Thoracic aorta (tissue), 2 donors: Measurements from ENCODE around the gene BOK. TPM values are rescaled to one million over a fixed set of nuclear protein-coding genes. Genes with fewer than 3 reads are reported as not detected.

ENCODE experiments used
- ATAC-seq: fragments of 150-250 bp; one replicate; pipeline ENCODE4 v1.8.0; 2017; ENCODE audit warnings: low read depth; ENCODE audit not compliant: insufficient number of reproducible peaks, low FRiP score
- DNase-seq: peaks from one replicate; pipeline ENCODE4 v3.0.0-alpha.2; 2020; ENCODE audit warnings: low spot score
- H3K27ac ChIP-seq, 2 donors: fragments of 200-600 bp; sonication (generic); 1 replicate in 1 of 2; 2 replicates in 1 of 2; pipeline ENCODE4 v1.5.1; 2016; ENCODE audit warnings: mild to moderate bottlenecking in 2 of 2, moderate library complexity in 2 of 2
- H3K27me3 ChIP-seq: fragments of 200-600 bp; sonication (generic); replicated peaks from 2 replicates; pipeline ENCODE4 v1.6.0; 2016; ENCODE audit warnings: mild to moderate bottlenecking; ENCODE audit not compliant: insufficient read depth
- H3K36me3 ChIP-seq: fragments of 200-600 bp; sonication (generic); one replicate; pipeline ENCODE4 v1.5.1; 2016
- H3K4me1 ChIP-seq, 2 donors: fragments of 200-600 bp; sonication (generic); 1 replicate in 1 of 2; 2 replicates in 1 of 2; pipeline versions ENCODE4 v1.5.1 to v1.6.0; 2016; ENCODE audit warnings: low read depth in 2 of 2, mild to moderate bottlenecking in 1 of 2; ENCODE audit not compliant: control insufficient read depth in 1 of 2
- H3K4me3 ChIP-seq: fragments of 200-600 bp; sonication (generic); 2 replicates; pipeline ENCODE4 v1.5.1; 2016; ENCODE audit warnings: mild to moderate bottlenecking
- H3K9me3 ChIP-seq: fragments of 200-600 bp; sonication (generic); 2 replicates; pipeline ENCODE4 v1.5.1; 2016
- CTCF ChIP-seq: fragments of 200-600 bp; sonication (generic); IDR thresholded peaks from one replicate; pipeline ENCODE4 v1.5.1; 2019; ENCODE audit warnings: antibody characterized with exemption
- total RNA-seq, 2 donors: library from RNA; depleted of rRNA; stranded (reverse); fragments of >200 nt; gene quantifications; one replicate each; pipeline versions ENCODE4 v1.1.0 to v1.2.3, GENCODE V29; 2016

Gene BOK
- total RNA-seq, 2 donors from 2014 or later: 10.7 to 27.5 TPM

GRCh38 chr2:241534701-241535375 lies 23.7 kb upstream of the BOK start:
- H3K36me3 ChIP-seq: no peaks in the 10 kb centered on the region
- no peak for DNase-seq

GRCh38 chr2:241535871-241536655 lies 22.5 kb upstream of the BOK start:
- no peaks in the 10 kb centered on the region for H3K36me3 ChIP-seq
- no peak for ATAC-seq

More at GRCh38 chr2:241534701-241535375, 23.7 kb upstream of the BOK start:
- Histone ChIP-seq H3K27ac (no peak overlapping the region), H3K27me3 (no peaks in the 10 kb centered on the region), H3K9me3 (no peaks in the 10 kb centered on the region), H3K4me1 (no peaks in the 10 kb centered on the region), H3K4me3 (no peak overlapping the region)
- no peak for TF ChIP-seq CTCF
- ATAC-seq: no peak

GRCh38 chr2:241538838-241539615 lies 19.5 kb upstream of the BOK start:
- peaks cover 3 to 16% of the 10 kb centered on the region in 2 donors for H3K4me1 ChIP-seq
- TF ChIP-seq CTCF: no peak
- no peak overlapping the region for H3K27ac ChIP-seq
- ATAC-seq (no peak), DNase-seq (no peak)
- H3K27me3 ChIP-seq: no peaks in the 10 kb centered on the region
- no peak overlapping the region for H3K4me3 ChIP-seq
- no peaks in the 10 kb centered on the region for H3K9me3 ChIP-seq
- H3K36me3 ChIP-seq: no peaks in the 10 kb centered on the region

More at GRCh38 chr2:241535871-241536655, 22.5 kb upstream of the BOK start:
- no peaks in the 10 kb centered on the region for H3K27me3 ChIP-seq
- H3K9me3 ChIP-seq: no peaks in the 10 kb centered on the region
- no peak overlapping the region for H3K4me3 ChIP-seq
- no peak overlapping the region for H3K27ac ChIP-seq
- TF ChIP-seq CTCF: no peak
- DNase-seq: no peak
- peaks cover 0 to 9% of the 10 kb centered on the region in 2 donors for H3K4me1 ChIP-seq

GRCh38 chr2:241539616-241540374 lies 18.8 kb upstream of the BOK start:
- H3K36me3 ChIP-seq: no peaks in the 10 kb centered on the region
- TF ChIP-seq CTCF: no peak
- H3K27me3 ChIP-seq: no peaks in the 10 kb centered on the region
- H3K9me3 ChIP-seq: no peaks in the 10 kb centered on the region
- no peak overlapping the region for H3K27ac ChIP-seq
- H3K4me3 ChIP-seq: no peak overlapping the region
- ATAC-seq (no peak), DNase-seq (no peak)
- peaks cover 3 to 16% of the 10 kb centered on the region in 2 donors for H3K4me1 ChIP-seq
